Loucy (cell line): Measurements from ENCODE around the gene HEPACAM.

Experiments used
- EZH2phosphoT487 ChIP-seq: fragments of 200-600 bp; IDR thresholded peaks from 2 replicates; pipeline ENCODE4 v1.6.1; 2018; ENCODE audit warnings: antibody characterized with exemption, mild to moderate bottlenecking, moderate library complexity, borderline replicate concordance
- TF ChIP-seq, protein P1 (sequence below): fragments of 200-600 bp; sonication (generic); conservative IDR thresholded peaks from 2 replicates; pipeline ENCODE4 v1.5.1; 2014; ENCODE audit warnings: mild to moderate bottlenecking, antibody characterized with exemption, low read length

DNA sequence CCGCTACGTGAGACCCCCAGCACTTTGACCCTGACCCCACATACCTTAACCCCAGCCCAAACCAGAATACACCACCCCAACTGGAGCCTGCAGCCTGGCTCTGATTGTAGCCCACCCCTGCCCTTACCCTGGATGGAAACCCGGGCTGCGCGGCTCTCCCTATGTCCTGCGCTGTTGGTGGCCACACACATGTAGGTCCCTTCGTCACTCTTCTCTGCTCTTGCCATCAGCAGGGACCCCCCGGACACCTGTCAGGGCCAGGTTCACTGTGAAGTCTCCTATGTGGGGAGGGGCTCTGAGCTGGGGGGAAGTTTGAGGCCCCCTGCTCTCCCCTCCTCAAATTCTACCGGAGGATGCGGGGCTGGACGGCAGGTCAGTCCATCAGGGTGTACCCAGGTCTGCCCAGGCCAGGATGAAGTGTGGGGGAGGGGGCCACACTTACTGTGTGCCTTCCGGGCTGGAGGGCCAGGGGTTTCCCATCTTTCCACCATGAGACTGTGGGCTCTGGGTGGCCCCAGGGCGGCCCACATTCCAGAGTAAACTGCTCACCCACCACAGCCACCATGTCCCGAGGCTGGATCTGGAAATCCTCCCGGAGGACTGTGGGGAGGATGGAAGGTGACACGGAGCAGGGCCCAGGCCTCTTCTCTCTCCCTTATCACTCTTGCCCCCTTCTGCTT lies 39.6 kb downstream of the HEPACAM start:
- TF ChIP-seq, protein P1, sequence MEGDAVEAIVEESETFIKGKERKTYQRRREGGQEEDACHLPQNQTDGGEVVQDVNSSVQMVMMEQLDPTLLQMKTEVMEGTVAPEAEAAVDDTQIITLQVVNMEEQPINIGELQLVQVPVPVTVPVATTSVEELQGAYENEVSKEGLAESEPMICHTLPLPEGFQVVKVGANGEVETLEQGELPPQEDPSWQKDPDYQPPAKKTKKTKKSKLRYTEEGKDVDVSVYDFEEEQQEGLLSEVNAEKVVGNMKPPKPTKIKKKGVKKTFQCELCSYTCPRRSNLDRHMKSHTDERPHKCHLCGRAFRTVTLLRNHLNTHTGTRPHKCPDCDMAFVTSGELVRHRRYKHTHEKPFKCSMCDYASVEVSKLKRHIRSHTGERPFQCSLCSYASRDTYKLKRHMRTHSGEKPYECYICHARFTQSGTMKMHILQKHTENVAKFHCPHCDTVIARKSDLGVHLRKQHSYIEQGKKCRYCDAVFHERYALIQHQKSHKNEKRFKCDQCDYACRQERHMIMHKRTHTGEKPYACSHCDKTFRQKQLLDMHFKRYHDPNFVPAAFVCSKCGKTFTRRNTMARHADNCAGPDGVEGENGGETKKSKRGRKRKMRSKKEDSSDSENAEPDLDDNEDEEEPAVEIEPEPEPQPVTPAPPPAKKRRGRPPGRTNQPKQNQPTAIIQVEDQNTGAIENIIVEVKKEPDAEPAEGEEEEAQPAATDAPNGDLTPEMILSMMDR = no peak
- TF ChIP-seq EZH2phosphoT487 = no peak
